ENCODE measurements around the gene MYBPC3.
"Not testable (repeated sequence)": the region's sequence is repeated elsewhere in the genome, so short reads cannot be mapped to it uniquely, and the experiment has no call there.

Gene MYBPC3

GRCh38 chr11:47338396-47339241 lies 13.9 kb downstream of the MYBPC3 start:
- DNase-seq (ENCODE audit: low read depth), result no peak
- no peak for TF ChIP-seq CTCF (IDR thresholded peaks at IDR 0.05; ENCODE audit: control insufficient read depth, extremely low read depth, insufficient read depth)
- no peak overlapping the region for H3K4me3 ChIP-seq (ENCODE audit: low read depth, low read length)

GRCh38 chr11:47337229-47337924 lies 15.1 kb downstream of the MYBPC3 start:
- no peak for DNase-seq (ENCODE audit: low read depth)
- H3K4me3 ChIP-seq (ENCODE audit: low read depth, low read length), result no peak overlapping the region
- TF ChIP-seq CTCF (IDR thresholded peaks at IDR 0.05; ENCODE audit: control insufficient read depth, extremely low read depth, insufficient read depth), result no peak

GRCh38 chr11:47336595-47336994 lies 15.9 kb downstream of the MYBPC3 start:
- H3K4me3 ChIP-seq (ENCODE audit: low read depth, low read length), result no peak overlapping the region
- TF ChIP-seq CTCF (IDR thresholded peaks at IDR 0.05; ENCODE audit: control insufficient read depth, extremely low read depth, insufficient read depth), result no peak
- no peak for DNase-seq (ENCODE audit: low read depth)

GRCh38 chr11:47335733-47336132 lies 16.8 kb downstream of the MYBPC3 start:
- no peak for DNase-seq (ENCODE audit: low read depth)
- TF ChIP-seq CTCF (IDR thresholded peaks at IDR 0.05; ENCODE audit: control insufficient read depth, extremely low read depth, insufficient read depth), result no peak
- no peak overlapping the region for H3K4me3 ChIP-seq (ENCODE audit: low read depth, low read length)

- H3K4me3 ChIP-seq (ENCODE audit: low read depth, low read length); DNase-seq (ENCODE audit: low read depth): not testable (repeated sequence)
Observed at GRCh38 chr11:47334699-47335411, 17.6 kb downstream of the MYBPC3 start.

GRCh38 chr11:47333886-47334443 lies 18.5 kb downstream of the MYBPC3 start:
- no peak for TF ChIP-seq CTCF (IDR thresholded peaks at IDR 0.05; ENCODE audit: control insufficient read depth, extremely low read depth, insufficient read depth)
- no peak overlapping the region for H3K4me3 ChIP-seq (ENCODE audit: low read depth, low read length)
- no peak for DNase-seq (ENCODE audit: low read depth)

- no peak for DNase-seq (ENCODE audit: low read depth)
- no peak for TF ChIP-seq CTCF (IDR thresholded peaks at IDR 0.05; ENCODE audit: control insufficient read depth, extremely low read depth, insufficient read depth)
- H3K4me3 ChIP-seq (ENCODE audit: low read depth, low read length), result no peak overlapping the region
Observed at GRCh38 chr11:47333526-47333845, 19.0 kb downstream of the MYBPC3 start.

All from LNCaP clone FGC (cell line).